K562 treated with DMSO at 1 percent for 12 hours (cell line): Measurements from ENCODE around the gene GRK7. TPM values are rescaled to one million over a fixed set of nuclear protein-coding genes. Genes with fewer than 3 reads are reported as not detected.

Experiments
- total RNA-seq: library from RNA; unstranded; fragments of 300-600 nt; gene quantifications from 2 replicates; pipeline ENCODE4 v1.2.3, GENCODE V29; 2022; ENCODE audit not compliant: insufficient read depth

The GRK7 gene
- not detected in 2 replicates for total RNA-seq

GRCh38 chr3:141763088-141763750, at the start of gene GRK7:
Gene GRK7, plus strand, starts transcription at chr3:141763408. Its CDS starts 14,877 bp downstream, at chr3:141778285.

DNA sequence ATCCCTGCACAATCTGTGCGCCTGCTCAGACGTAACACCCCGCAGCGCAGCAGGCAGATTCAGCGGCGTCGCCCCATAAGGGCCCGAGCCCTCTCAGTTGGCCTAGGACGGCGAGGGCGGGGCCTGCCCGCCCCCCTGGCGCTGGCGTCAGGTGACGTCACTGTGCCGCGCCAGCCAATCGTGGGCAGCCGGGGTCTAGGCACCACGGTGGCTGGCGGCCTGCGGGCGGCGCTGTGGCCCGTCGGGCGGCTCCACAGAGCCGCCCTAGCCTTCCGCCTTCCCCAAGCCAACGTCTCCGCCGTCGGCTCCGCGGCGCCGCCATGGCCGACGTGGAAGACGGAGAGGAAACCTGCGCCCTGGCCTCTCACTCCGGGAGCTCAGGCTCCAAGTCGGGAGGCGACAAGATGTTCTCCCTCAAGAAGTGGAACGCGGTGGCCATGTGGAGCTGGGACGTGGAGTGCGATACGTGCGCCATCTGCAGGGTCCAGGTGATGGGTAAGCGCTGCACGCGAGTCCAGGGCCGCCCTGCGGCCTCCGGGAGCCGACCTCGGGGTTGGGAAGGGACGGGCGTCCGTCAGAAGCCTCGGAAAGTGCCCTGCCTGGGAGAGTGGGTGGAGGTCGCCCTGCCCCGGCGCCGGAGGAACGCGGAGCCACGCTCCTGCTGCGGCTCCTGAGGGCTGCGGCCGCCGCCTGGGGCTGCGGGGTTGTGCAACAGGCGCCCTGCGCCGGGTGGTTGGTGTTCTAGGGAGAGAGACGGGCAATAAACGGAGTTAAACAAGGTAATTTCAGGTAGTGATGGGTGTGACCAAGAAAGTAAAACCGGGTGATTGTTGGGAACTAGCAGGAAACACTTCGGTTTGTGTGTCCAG, 25.0 kb upstream of the GRK7 start, which contains the start of gene RNF7:
TSS of gene RNF7 (plus strand) at position 277 of the 869 bp plus-strand sequence. CDS start at position 321, 44 bp downstream.

Other genes with a start within 250 kb of the GRK7 start
- 85.6 and 98.6 TPM in 2 replicates for gene RNF7, start 25.1 kb upstream of the GRK7 start, total RNA-seq
- gene ATP1B3, start 113.2 kb downstream of the GRK7 start, total RNA-seq, result 145 and 189 TPM in 2 replicates